HK-2 (cell line): ENCODE data around the gene THRB.
"Not testable (repeated sequence)": the region's sequence is repeated elsewhere in the genome, so short reads cannot be mapped to it uniquely, and the experiment has no call there.

Source experiments
- DNase-seq: peaks from one replicate; pipeline ENCODE4 v3.0.0-alpha.2; 2018; ENCODE audit not compliant: unreplicated experiment

The THRB gene

GRCh38 chr3:24447836-24448235 is 46.8 kb downstream of the THRB start:
- DNase-seq, result no peak

- no peak for DNase-seq
Observed at GRCh38 chr3:24446032-24446431, 48.6 kb downstream of the THRB start.

- no peak for DNase-seq
Observed at GRCh38 chr3:24443476-24443875, 51.2 kb downstream of the THRB start.

GRCh38 chr3:24440760-24441464 is 53.7 kb downstream of the THRB start:
- no peak for DNase-seq

- DNase-seq, result no peak
Observed at GRCh38 chr3:24439021-24439420, 55.6 kb downstream of the THRB start.

GRCh38 chr3:24437326-24437725 is 57.3 kb downstream of the THRB start:
- no peak for DNase-seq

- DNase-seq, result no peak
Observed at GRCh38 chr3:24435584-24435983, 59.1 kb downstream of the THRB start.

- DNase-seq, result no peak
Observed at GRCh38 chr3:24434651-24435050, 60.0 kb downstream of the THRB start.

- no peak for DNase-seq
Observed at GRCh38 chr3:24433838-24434591, 60.6 kb downstream of the THRB start.

GRCh38 chr3:24432989-24433388 is 61.7 kb downstream of the THRB start:
- DNase-seq, result no peak

GRCh38 chr3:24428481-24428880 is 66.2 kb downstream of the THRB start:
- no peak for DNase-seq

GRCh38 chr3:24426896-24427295 is 67.8 kb downstream of the THRB start:
- DNase-seq, result no peak

GRCh38 chr3:24420829-24421228 is 73.8 kb downstream of the THRB start:
- not testable (repeated sequence) for DNase-seq

- DNase-seq, result no peak
Observed at GRCh38 chr3:24420224-24420623, 74.4 kb downstream of the THRB start.

GRCh38 chr3:24419067-24419791 is 75.4 kb downstream of the THRB start:
- no peak for DNase-seq

GRCh38 chr3:24417730-24418129 is 76.9 kb downstream of the THRB start:
- DNase-seq, result no peak

- DNase-seq, result no peak
Observed at GRCh38 chr3:24416224-24416623, 78.4 kb downstream of the THRB start.

GRCh38 chr3:24415824-24416223 is 78.8 kb downstream of the THRB start:
- no peak for DNase-seq

GRCh38 chr3:24413662-24414061 is 81.0 kb downstream of the THRB start:
- not testable (repeated sequence) for DNase-seq

- no peak for DNase-seq
Observed at GRCh38 chr3:24410860-24411259, 83.8 kb downstream of the THRB start.

GRCh38 chr3:24407980-24408680 is 86.5 kb downstream of the THRB start:
- no peak for DNase-seq

- no peak for DNase-seq
Observed at GRCh38 chr3:24406900-24407299, 87.8 kb downstream of the THRB start.
